AG09309 (cell line): ENCODE results near the gene MYL7.

ENCODE experiments used
- DNase-seq: peaks from one replicate; pipeline ENCODE4 v3.0.0-alpha.2; 2010; ENCODE audit warnings: low read depth
- H3K4me3 ChIP-seq: 2 replicates; pipeline ENCODE4 v1.5.1; 2011; ENCODE audit warnings: mild to moderate bottlenecking, low read depth, low read length, moderate library complexity; ENCODE audit not compliant: control insufficient read depth
- CTCF ChIP-seq: IDR thresholded peaks from 2 replicates; pipeline ENCODE4 v1.5.1; 2011; ENCODE audit warnings: mild to moderate bottlenecking, low read depth, low read length, inconsistent platforms; ENCODE audit not compliant: insufficient read depth, control insufficient read depth; ENCODE audit errors: missing control alignments

Gene MYL7

GRCh38 chr7:44106311-44107065, 34.6 kb downstream of the MYL7 start:
- no peak for TF ChIP-seq CTCF
- H3K4me3 ChIP-seq = peak overlapping the region; percentile 62
- DNase-seq = no peak

GRCh38 chr7:44105832-44106231, 35.3 kb downstream of the MYL7 start:
- H3K4me3 ChIP-seq = peak overlapping the region; percentile 62
- DNase-seq = no peak

GRCh38 chr7:44104860-44105771, 36.0 kb downstream of the MYL7 start:
- TF ChIP-seq CTCF = peak; percentile 17
- H3K4me3 ChIP-seq = peak overlapping the region; percentile 62
- peak; percentile 62 for DNase-seq

More at GRCh38 chr7:44105832-44106231, 35.3 kb downstream of the MYL7 start:
- TF ChIP-seq CTCF = no peak

- TF ChIP-seq CTCF = no peak
- peak within 1 kb of the TSS; percentile 62 for H3K4me3 ChIP-seq
- no peak for DNase-seq
Observed at GRCh38 chr7:44103923-44104859, 36.9 kb downstream of the MYL7 start, which contains the start of gene AEBP1. Gene AEBP1, plus strand, starts transcription at chr7:44104345. Its CDS starts 321 bp downstream, at chr7:44104666.

GRCh38 chr7:44103566-44103922, 37.6 kb downstream of the MYL7 start:
- H3K4me3 ChIP-seq = no peak overlapping the region
- no peak for TF ChIP-seq CTCF
- DNase-seq = no peak
